HepG2 (cell line): ENCODE data around the gene SLC16A3. TPM values are rescaled to one million over a fixed set of nuclear protein-coding genes. Genes with fewer than 3 reads are reported as not detected.
A peak's percentile ranks its signal among the peaks of the same experiment; 100 is the strongest.

ENCODE experiments used
- ARNTL ChIP-seq: sonication (generic); formaldehyde crosslinking; IDR thresholded peaks from 2 replicates; pipeline ENCODE4 v1.4.0; 2020; ENCODE audit warnings: mild to moderate bottlenecking, missing genetic modification reagents
- ATF2 ChIP-seq: sonication (generic); formaldehyde crosslinking; IDR thresholded peaks from 2 replicates; pipeline ENCODE4 v1.4.0; 2020; ENCODE audit warnings: missing genetic modification reagents
- ATF7 ChIP-seq, 2 experiments: fragments of 450-650 bp in 1 of 2; sonication (generic) in 1 of 2; formaldehyde crosslinking in 1 of 2; IDR thresholded peaks; 2 replicates each; pipeline versions ENCODE4 v1.4.0 to v1.6.1; 2016 to 2020; ENCODE audit warnings: antibody characterized with exemption in 1 of 2, mild to moderate bottlenecking in 1 of 2, missing genetic modification reagents in 1 of 2
- BHLHE40 ChIP-seq: IDR thresholded peaks from 2 replicates; pipeline ENCODE4 v1.6.1; 2011; ENCODE audit warnings: low read length, improper control_type of control experiment
- CBX5 ChIP-seq: sonication (generic); formaldehyde crosslinking; IDR thresholded peaks from 2 replicates; pipeline ENCODE4 v1.4.0; 2020; ENCODE audit warnings: missing genetic modification reagents, borderline replicate concordance
- ELF1 ChIP-seq: sonication (generic); formaldehyde crosslinking; IDR thresholded peaks from 2 replicates; pipeline ENCODE4 v1.4.0; 2020; ENCODE audit warnings: missing genetic modification reagents
- EZH2 ChIP-seq: conservative IDR thresholded peaks from 2 replicates; pipeline ENCODE4 v1.6.1; 2012; ENCODE audit warnings: mild to moderate bottlenecking, low read depth, low read length, moderate library complexity
- FOXC1 ChIP-seq: sonication (generic); formaldehyde crosslinking; IDR thresholded peaks from 2 replicates; pipeline ENCODE4 v1.8.0; 2022; ENCODE audit warnings: mild to moderate bottlenecking, missing genetic modification reagents, borderline replicate concordance
- GABPA ChIP-seq, 2 experiments: IDR thresholded peaks; 2 replicates each; pipeline ENCODE4 v1.6.1; 2011 to 2016; ENCODE audit warnings: low read depth in 2 of 2, low read length in 1 of 2, missing biosample characterization in 1 of 2, missing genetic modification characterization in 1 of 2
- HNF4G ChIP-seq, 2 experiments: sonication (generic) in 1 of 2; formaldehyde crosslinking in 1 of 2; IDR thresholded peaks; 2 replicates each; pipeline versions ENCODE4 v1.4.0 to v1.6.1; 2011 to 2020; ENCODE audit warnings: borderline replicate concordance in 2 of 2, low read depth in 2 of 2, mild to moderate bottlenecking in 2 of 2, low read length in 1 of 2, missing genetic modification reagents in 1 of 2, moderate library complexity in 1 of 2
- HOXD1 ChIP-seq: sonication (generic); formaldehyde crosslinking; IDR thresholded peaks from 2 replicates; pipeline ENCODE4 v1.5.0; 2020; ENCODE audit warnings: missing genetic modification reagents
- MTF2 ChIP-seq: sonication (generic); formaldehyde crosslinking; IDR thresholded peaks from 2 replicates; pipeline ENCODE4 v1.5.0; 2020; ENCODE audit warnings: missing genetic modification reagents, borderline replicate concordance
- RFXANK ChIP-seq: IDR thresholded peaks from 2 replicates; pipeline ENCODE4 v1.6.1; 2016
- SMARCE1 ChIP-seq: fragments of 450-650 bp; IDR thresholded peaks from 2 replicates; pipeline ENCODE4 v1.6.1; 2017; ENCODE audit warnings: borderline replicate concordance
- YEATS2 ChIP-seq: sonication (generic); formaldehyde crosslinking; IDR thresholded peaks from 2 replicates; pipeline ENCODE4 v1.4.0; 2020; ENCODE audit warnings: missing genetic modification reagents, borderline replicate concordance
- ZNF335 ChIP-seq: sonication (generic); formaldehyde crosslinking; IDR thresholded peaks from 2 replicates; pipeline ENCODE4 v1.4.0; 2020; ENCODE audit warnings: missing genetic modification reagents
- ZNF431 ChIP-seq: sonication (generic); formaldehyde crosslinking; IDR thresholded peaks from 2 replicates; pipeline ENCODE4 v1.9.0; 2022; ENCODE audit warnings: missing genetic modification reagents, low read depth, mild to moderate bottlenecking, borderline replicate concordance
- ZNF503 ChIP-seq: sonication (generic); formaldehyde crosslinking; IDR thresholded peaks from 2 replicates; pipeline ENCODE4 v1.4.0; 2020; ENCODE audit warnings: missing genetic modification reagents
- ZNF580 ChIP-seq: IDR thresholded peaks from 2 replicates; pipeline ENCODE4 v1.6.1; 2016; ENCODE audit warnings: low read depth, borderline replicate concordance
- ZNF609 ChIP-seq: sonication (generic); formaldehyde crosslinking; IDR thresholded peaks from 2 replicates; pipeline ENCODE4 v1.4.0; 2020; ENCODE audit warnings: mild to moderate bottlenecking, missing genetic modification reagents, borderline replicate concordance
- polyA plus RNA-seq, 8 experiments: library from polyadenylated mRNA; depleted of rRNA in 3 of 8; stranded (reverse) in 7 of 8; unstranded in 1 of 8; fragments of >200 nt; fragmentation: Illumina TruSeq in 4 of 8; extraction: Trizol in 4 of 8; gene quantifications; 2 replicates each; pipeline versions ENCODE4 v1.2.1 to v1.2.3, GENCODE V29; 2011 to 2016; ENCODE audit warnings: low read depth in 4 of 8, missing spikeins in 1 of 8, mixed read lengths in 1 of 8; ENCODE audit not compliant: insufficient read depth in 1 of 8
- total RNA-seq, 5 experiments: library from RNA; depleted of rRNA; stranded (reverse); fragments of >200 nt; fragmentation: Illumina TruSeq; extraction: Trizol; gene quantifications; 2 replicates each; pipeline ENCODE4 v1.2.3, GENCODE V29; 2016; ENCODE audit warnings: low read depth in 1 of 5

Gene SLC16A3
- total and polyA plus RNA-seq, 2 of the 13 experiments (the other 11 are each of a cell fraction or from before 2014, with no cell fraction given), result 242 to 349 TPM

- TF ChIP-seq ATF2 (CRISPR knock-in tag), result peak; percentile 91
- peak; percentile 100 for TF ChIP-seq YEATS2 (CRISPR knock-in tag)
- peak; percentile 92 for TF ChIP-seq ARNTL (CRISPR knock-in tag)
- TF ChIP-seq ELF1, result peak; percentile 62
- TF ChIP-seq ZNF431 (CRISPR knock-in tag), result no peak
- peak; percentile 93 for TF ChIP-seq ATF7 (IDR thresholded peaks at IDR 0.05)
- TF ChIP-seq ATF7 (CRISPR knock-in tag; IDR thresholded peaks at IDR 0.05), result peak; percentile 96
- TF ChIP-seq ZNF580, result peak; percentile 90
- TF ChIP-seq ZNF335 (CRISPR knock-in tag), result peak; percentile 65; the same call in 1 of the 2 replicates
- peak; percentile 62; the same call in 1 of the 2 replicates for TF ChIP-seq ZNF609 (CRISPR knock-in tag)
- peak; percentile 32; the same call in 1 of the 2 replicates for TF ChIP-seq BHLHE40
- TF ChIP-seq SMARCE1, result no peak
- TF ChIP-seq EZH2, result no peak
- TF ChIP-seq CBX5 (CRISPR knock-in tag), result peak; percentile 59; the same call in 1 of the 2 replicates
- peak; percentile 77; the same call in 1 of the 2 replicates for TF ChIP-seq ZNF503 (CRISPR knock-in tag)
- peak; percentile 89; the same call in 1 of the 2 replicates for TF ChIP-seq RFXANK
- TF ChIP-seq HOXD1 (CRISPR knock-in tag), result peak; percentile 76; the same call in 1 of the 2 replicates
- TF ChIP-seq GABPA (IDR thresholded peaks at IDR 0.05; ENCODE audit: low read depth, low read length), result peak; percentile 61
- peak; percentile 84 for TF ChIP-seq GABPA (CRISPR knock-in tag; IDR thresholded peaks at IDR 0.05; ENCODE audit: low read depth)
- TF ChIP-seq MTF2, result peak; percentile 61; the same call in 1 of the 2 replicates
- no peak for TF ChIP-seq HNF4G (IDR thresholded peaks at IDR 0.05; ENCODE audit: borderline replicate concordance, low read depth, low read length)
- peak; percentile 41; the same call in 1 of the 2 replicates for TF ChIP-seq HNF4G (CRISPR knock-in tag; IDR thresholded peaks at IDR 0.05; ENCODE audit: borderline replicate concordance, low read depth)
- TF ChIP-seq FOXC1 (CRISPR knock-in tag), result peak; percentile 96
Measured at GRCh38 chr17:82273327-82274133, 44.7 kb downstream of the SLC16A3 start, which contains the start of gene CSNK1D (continued).
